H1 (cell line): ENCODE results near the gene GPR143. TPM values are rescaled to one million over a fixed set of nuclear protein-coding genes. Genes with fewer than 3 reads are reported as not detected.

Source experiments
- CTCF ChIA-PET: fragments of 300-600 bp; sonication (Branson Sonifier 250); formaldehyde crosslinking; loops from one replicate; lab custom pipeline; 2021; ENCODE audit not compliant: partially characterized antibody; lab: Charles Lee
- POLR2A ChIA-PET: fragments of 300-600 bp; sonication (Branson Sonifier 250); formaldehyde crosslinking; loops from one replicate; lab custom pipeline; 2021; ENCODE audit warnings: inconsistent platforms; ENCODE audit not compliant: partially characterized antibody; lab: Charles Lee
- DNase-seq, 2 experiments: peaks; one replicate each; pipeline versions ENCODE4 v3.0.0 to v3.0.0-alpha.2; 2010 to 2022; ENCODE audit warnings: low spot score in 2 of 2, low read depth in 1 of 2, mixed read lengths in 1 of 2
- FAIRE-seq: peaks from 2 replicates; lab custom pipeline; 2011; peaks lifted over from hg19 to GRCh38; lab: Jason Lieb, UNC
- H2AFZ ChIP-seq: 2 replicates; pipeline ENCODE4 v1.8.1; 2012; ENCODE audit warnings: low read length, inconsistent platforms
- H2AK5ac ChIP-seq: 2 replicates; pipeline ENCODE4 v1.6.1; 2013; ENCODE audit warnings: low read depth, low read length
- H2BK120ac ChIP-seq: replicated peaks from 2 replicates; pipeline ENCODE3; 2013; ENCODE audit warnings: low read depth, low read length, inconsistent platforms
- H2BK12ac ChIP-seq: 2 replicates; pipeline ENCODE4 v1.6.1; 2013; ENCODE audit warnings: low read depth, low read length
- H2BK15ac ChIP-seq: 2 replicates; pipeline ENCODE4 v1.6.1; 2013; ENCODE audit warnings: low read length
- H2BK20ac ChIP-seq: 2 replicates; pipeline ENCODE4 v1.6.1; 2013; ENCODE audit warnings: low read length
- H2BK5ac ChIP-seq: 2 replicates; pipeline ENCODE4 v1.6.1; 2013; ENCODE audit warnings: low read depth, low read length
- H3K14ac ChIP-seq: 2 replicates; pipeline ENCODE4 v1.6.1; 2013; ENCODE audit warnings: inconsistent platforms; ENCODE audit not compliant: insufficient read length
- H3K18ac ChIP-seq: 2 replicates; pipeline ENCODE4 v1.6.1; 2013; ENCODE audit warnings: low read length; ENCODE audit errors: extremely low read depth
- H3K23ac ChIP-seq: 2 replicates; pipeline ENCODE4 v1.6.1; 2013; ENCODE audit warnings: inconsistent platforms; ENCODE audit not compliant: insufficient read length
- H3K23me2 ChIP-seq: 2 replicates; pipeline ENCODE4 v1.6.1; 2013; ENCODE audit warnings: low read depth, low read length
- H3K27ac ChIP-seq: 2 replicates; pipeline ENCODE4 v1.6.1; 2011; ENCODE audit warnings: low read depth, low read length, inconsistent platforms
- H3K27me3 ChIP-seq, 4 experiments: replicated peaks in 1 of 4; 1 replicate in 1 of 4; 2 replicates in 3 of 4; pipeline versions ENCODE4 v1.6.1 to v1.8.1; 2011 to 2013; ENCODE audit warnings: low read length in 3 of 4, mild to moderate bottlenecking in 3 of 4, inconsistent platforms in 2 of 4, mixed read lengths in 2 of 4, moderate library complexity in 1 of 4; ENCODE audit not compliant: control insufficient read depth in 3 of 4, insufficient read depth in 3 of 4; ENCODE audit errors: extremely low read depth in 1 of 4
- H3K36me3 ChIP-seq, 4 experiments: 2 replicates each; pipeline versions ENCODE4 v1.6.1 to v1.8.1; 2011 to 2013; ENCODE audit warnings: mild to moderate bottlenecking in 4 of 4, low read length in 3 of 4, moderate library complexity in 2 of 4, control low read depth in 1 of 4, inconsistent platforms in 1 of 4; ENCODE audit not compliant: insufficient read depth in 4 of 4, control insufficient read depth in 2 of 4
- H3K4ac ChIP-seq: replicated peaks from 2 replicates; pipeline ENCODE3; 2013; ENCODE audit warnings: low read length, low read depth, mixed read lengths, inconsistent platforms; ENCODE audit not compliant: insufficient read length
- H3K4me1 ChIP-seq, 4 experiments: replicated peaks in 1 of 4; 1 replicate in 1 of 4; 2 replicates in 3 of 4; pipeline versions ENCODE4 v1.6.1 to v1.8.1; 2011 to 2013; ENCODE audit warnings: low read length in 3 of 4, inconsistent platforms in 2 of 4, mixed read lengths in 1 of 4; ENCODE audit not compliant: insufficient read depth in 4 of 4, control insufficient read depth in 3 of 4
- H3K4me2 ChIP-seq, 2 experiments: 2 replicates each; pipeline versions ENCODE4 v1.6.1 to v1.8.1; 2011 to 2013; ENCODE audit warnings: low read depth in 2 of 2, low read length in 2 of 2, control low read depth in 1 of 2, inconsistent platforms in 1 of 2, mild to moderate bottlenecking in 1 of 2; ENCODE audit not compliant: insufficient read depth in 1 of 2
- H3K4me3 ChIP-seq, 4 experiments: fragments of 200-600, 300-600 bp in 1 of 4; sonication (generic), shearing (Covaris generic), sonication (Bioruptor Twin) in 1 of 4; 2 replicates each; pipeline versions ENCODE4 v1.5.1 to v1.8.1; 2011 to 2016; ENCODE audit warnings: low read length in 4 of 4, low read depth in 3 of 4, control low read depth in 2 of 4, inconsistent platforms in 2 of 4, mild to moderate bottlenecking in 2 of 4, mixed read lengths in 1 of 4, moderate library complexity in 1 of 4; ENCODE audit not compliant: insufficient read depth in 2 of 4; ENCODE audit errors: extremely low read depth in 1 of 4
- H3K56ac ChIP-seq: replicated peaks from 2 replicates; pipeline ENCODE3; 2013; ENCODE audit warnings: low read depth, mild to moderate bottlenecking, mixed read lengths, low read length, inconsistent platforms; ENCODE audit not compliant: insufficient read length
- H3K79me1 ChIP-seq: 2 replicates; pipeline ENCODE4 v1.6.1; 2013; ENCODE audit warnings: low read depth, low read length, control low read depth
- H3K79me2 ChIP-seq, 2 experiments: 2 replicates each; pipeline versions ENCODE4 v1.6.1 to v1.8.1; 2012 to 2013; ENCODE audit warnings: low read length in 2 of 2, mild to moderate bottlenecking in 2 of 2, inconsistent platforms in 1 of 2; ENCODE audit not compliant: insufficient read depth in 2 of 2, control insufficient read depth in 1 of 2
- H3K9ac ChIP-seq, 4 experiments: replicated peaks in 1 of 4; 1 replicate in 1 of 4; 2 replicates in 3 of 4; pipeline versions ENCODE4 v1.6.1 to v1.8.1; 2011 to 2013; ENCODE audit warnings: low read depth in 3 of 4, low read length in 3 of 4, control low read depth in 2 of 4, mild to moderate bottlenecking in 2 of 4, moderate library complexity in 2 of 4, inconsistent platforms in 1 of 4; ENCODE audit errors: extremely low read depth in 1 of 4
- H3K9me3 ChIP-seq, 2 experiments: 2 replicates each; pipeline versions ENCODE4 v1.6.1 to v1.8.1; 2012 to 2013; ENCODE audit warnings: mild to moderate bottlenecking in 2 of 2, moderate library complexity in 2 of 2, control low read depth in 1 of 2, inconsistent platforms in 1 of 2, low read depth in 1 of 2, low read length in 1 of 2, mixed read lengths in 1 of 2; ENCODE audit not compliant: insufficient read depth in 2 of 2
- H4K20me1 ChIP-seq, 2 experiments: replicated peaks in 1 of 2; 2 replicates each; pipeline versions ENCODE3 to v1.8.1; 2011 to 2013; ENCODE audit warnings: inconsistent platforms in 2 of 2, low read length in 2 of 2, mild to moderate bottlenecking in 1 of 2; ENCODE audit not compliant: insufficient read depth in 2 of 2, control insufficient read depth in 1 of 2
- H4K5ac ChIP-seq: 2 replicates; pipeline ENCODE4 v1.6.1; 2013; ENCODE audit warnings: low read length, low read depth, mixed read lengths, inconsistent platforms; ENCODE audit not compliant: insufficient read length
- H4K8ac ChIP-seq: 2 replicates; pipeline ENCODE4 v1.8.0; 2013; ENCODE audit warnings: mild to moderate bottlenecking, moderate library complexity, low read length, inconsistent platforms; ENCODE audit not compliant: insufficient read depth; ENCODE audit errors: extremely low read depth
- H4K91ac ChIP-seq: replicated peaks from 2 replicates; pipeline ENCODE3; 2013; ENCODE audit warnings: low read length, mixed read lengths, inconsistent platforms; ENCODE audit not compliant: insufficient read length
- BCL11A ChIP-seq, 2 experiments: IDR thresholded peaks; one replicate each; pipeline ENCODE4 v1.6.1; 2011; ENCODE audit warnings: low read depth in 2 of 2, low read length in 2 of 2, mild to moderate bottlenecking in 2 of 2
- CEBPB ChIP-seq: IDR thresholded peaks from 2 replicates; pipeline ENCODE4 v1.6.1; 2012; ENCODE audit warnings: low read depth, low read length
- HDAC6 ChIP-seq: IDR thresholded peaks from one replicate; pipeline ENCODE4 v1.7.1; 2012; ENCODE audit warnings: low read depth, mild to moderate bottlenecking, inconsistent platforms, low read length, moderate library complexity
- KDM5A ChIP-seq: fragments of 200-600 bp; IDR thresholded peaks from 2 replicates; pipeline ENCODE4 v1.7.1; 2012; ENCODE audit warnings: mild to moderate bottlenecking, low read length, inconsistent platforms, mixed read lengths
- NANOG ChIP-seq: IDR thresholded peaks from 2 replicates; pipeline ENCODE4 v1.6.1; 2011; ENCODE audit warnings: low read length, low read depth, mild to moderate bottlenecking, inconsistent platforms; ENCODE audit not compliant: insufficient read depth, poor library complexity, severe bottlenecking
- POLR2A ChIP-seq, 2 experiments: IDR thresholded peaks; 1 replicate in 1 of 2; 2 replicates in 1 of 2; pipeline ENCODE4 v1.6.1; 2011; ENCODE audit warnings: low read depth in 2 of 2, low read length in 2 of 2, mild to moderate bottlenecking in 2 of 2; ENCODE audit errors: control extremely low read depth in 1 of 2
- SAP30 ChIP-seq: fragments of 300-600 bp; sonication (generic); IDR thresholded peaks from 2 replicates; pipeline ENCODE4 v1.7.1; 2012; ENCODE audit warnings: low read length, moderate library complexity, mild to moderate bottlenecking, inconsistent platforms; ENCODE audit not compliant: insufficient read depth, insufficient replicate concordance
- SIN3A ChIP-seq, 2 experiments: IDR thresholded peaks in 1 of 2; conservative IDR thresholded peaks in 1 of 2; 2 replicates each; pipeline ENCODE4 v1.6.1; 2011 to 2012; ENCODE audit warnings: low read length in 2 of 2, improper control_type of control experiment in 1 of 2, low read depth in 1 of 2, mild to moderate bottlenecking in 1 of 2
- SRF ChIP-seq: IDR thresholded peaks from 2 replicates; pipeline ENCODE4 v1.6.1; 2011; ENCODE audit warnings: mild to moderate bottlenecking, low read depth, low read length, moderate library complexity
- YY1 ChIP-seq: IDR thresholded peaks from 2 replicates; pipeline ENCODE4 v1.6.1; 2011; ENCODE audit warnings: low read depth, mild to moderate bottlenecking, low read length
- WGBS, 2 experiments: shearing (Covaris generic) in 1 of 2; methylation state at CpG; one replicate each; pipeline versions ENCODE4 v1.1.6 to v1.1.7; 2013 to 2015; ENCODE audit warnings: low lambda C conversion rate in 2 of 2, mixed read lengths in 2 of 2, inconsistent platforms in 1 of 2, low coverage in 1 of 2, missing lambda C conversion rate in 1 of 2; ENCODE audit not compliant: insufficient replicate concordance in 2 of 2, insufficient coverage in 1 of 2, insufficient read length in 1 of 2; ENCODE audit errors: extremely low coverage in 1 of 2, missing lambda C conversion rate in 1 of 2; 5-methylcytosine and 5-hydroxymethylcytosine counted together
- polyA plus RNA-seq, 7 experiments: library from polyadenylated mRNA; depleted of rRNA in 3 of 7; stranded (reverse) in 5 of 7; unstranded in 2 of 7; fragments of >200 nt in 5 of 7; fragments of 200-250 nt in 2 of 7; gene quantifications; 1 replicate in 5 of 7; 2 replicates in 1 of 7; 4 replicates in 1 of 7; pipeline versions ENCODE4 v1.2.1 to v1.2.3, GENCODE V29; 2011 to 2013; ENCODE audit warnings: missing spikeins in 2 of 7, mixed read lengths in 2 of 7
- total RNA-seq: library from RNA; stranded (reverse); fragmentation: NEBNext Ultra II Directional; extraction: Animal tissue kit (Norgen Biotek cat#: 25700); gene quantifications from 2 replicates; pipeline ENCODE4 v1.2.1, GENCODE V29; 2021
- TF ChIP-seq, protein P1 (sequence below), 3 experiments: IDR thresholded peaks; 1 replicate in 2 of 3; 2 replicates in 1 of 3; pipeline versions ENCODE4 v1.5.1 to v1.6.1; 2011; ENCODE audit warnings: low read length in 3 of 3, mild to moderate bottlenecking in 3 of 3, inconsistent platforms in 2 of 3, low read depth in 1 of 3, moderate library complexity in 1 of 3; ENCODE audit not compliant: insufficient read depth in 1 of 3; ENCODE audit errors: control extremely low read depth in 1 of 3

The GPR143 gene
- total and polyA plus RNA-seq, 2 of the 8 experiments (the other 6 are each of a cell fraction or from before 2014, with no cell fraction given) = 18.5 to 30.7 TPM

DNA sequence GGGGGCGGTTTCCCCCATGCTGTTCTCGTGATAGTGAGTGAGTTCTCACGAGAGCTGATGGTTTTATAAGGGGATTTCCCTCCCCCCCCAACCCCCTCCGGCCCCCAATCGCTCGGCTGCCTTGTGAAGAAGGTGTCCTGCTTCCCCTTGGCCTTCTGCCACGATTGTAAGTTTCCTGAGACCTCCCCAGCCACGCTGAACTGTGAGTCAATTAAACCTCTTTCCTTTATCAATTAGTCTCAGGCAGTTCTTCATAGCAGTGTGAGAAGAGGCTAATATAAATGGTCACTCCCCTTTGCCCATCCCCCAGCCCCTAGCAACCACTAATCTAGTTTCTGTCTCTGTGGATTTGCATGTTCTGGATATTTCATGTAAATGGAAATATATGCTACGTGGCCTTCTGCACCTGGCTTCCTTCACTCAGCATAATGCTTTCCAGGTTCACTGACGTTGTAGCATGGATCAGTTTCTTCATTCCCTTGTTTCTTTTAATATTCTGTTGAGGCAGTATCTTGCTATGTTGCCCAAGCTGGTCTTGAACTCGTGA lies 16.4 kb downstream of the GPR143 start:
- no peak overlapping the region for H3K18ac ChIP-seq
- no peak overlapping the region for H3K9ac ChIP-seq
- H3K36me3 ChIP-seq = no peaks in the 10 kb centered on the region; a peak in 1 of 8 replicates
- no peak overlapping the region for H3K23ac ChIP-seq
- H3K4me1 ChIP-seq = peaks cover 0 to 3% (median 0%) of the 10 kb centered on the region in 4 experiments; a peak in 3 of 7 replicates
- no peak overlapping the region for H2AFZ ChIP-seq
- ChIA-PET POLR2A (no interaction called here), CTCF (no interaction called here)
- no peak for FAIRE-seq
- no peak overlapping the region for H4K8ac ChIP-seq
- 85% methylated on average over 6 of the region's 11 CpGs; no CpG with 5 or more reads in 1 of the 2 experiments for WGBS, 2 experiments
- H3K4ac ChIP-seq = no peak overlapping the region
- no peak overlapping the region for H2AK5ac ChIP-seq
- H3K9me3 ChIP-seq = no peaks in the 10 kb centered on the region
- no peak overlapping the region for H2BK20ac ChIP-seq
- no peak overlapping the region for H2BK120ac ChIP-seq
- H3K56ac ChIP-seq = no peak overlapping the region
- no peaks in the 10 kb centered on the region for H4K20me1 ChIP-seq
- H3K27me3 ChIP-seq = no peaks in the 10 kb centered on the region
- H3K79me1 ChIP-seq = no peaks in the 10 kb centered on the region; the same call in 1 of the 2 replicates
- no peak overlapping the region for H4K91ac ChIP-seq
- H3K4me3 ChIP-seq = no peak overlapping the region
- no peak overlapping the region for H2BK15ac ChIP-seq
- H2BK5ac ChIP-seq = no peak overlapping the region
- no peak overlapping the region for H3K14ac ChIP-seq
- no peaks in the 10 kb centered on the region for H3K79me2 ChIP-seq
- no peak for DNase-seq
- H3K27ac ChIP-seq = no peak overlapping the region
- no peak overlapping the region for H4K5ac ChIP-seq
- no peak overlapping the region for H3K4me2 ChIP-seq
- no peak overlapping the region for H2BK12ac ChIP-seq
- H3K23me2 ChIP-seq = no peaks in the 10 kb centered on the region
- TF ChIP-seq SRF (no peak), CEBPB (no peak), YY1 (no peak), HDAC6 (no peak), POLR2A (IDR thresholded peaks at IDR 0.05; ENCODE audit: control extremely low read depth in 1 of 2, low read depth in 2 of 2, low read length in 2 of 2) (no peak), SIN3A (conservative IDR thresholded peaks at IDR 0.05 in 1 of 2, IDR thresholded peaks at IDR 0.05 in 1 of 2; ENCODE audit: low read depth in 1 of 2, low read length in 2 of 2) (no peak), KDM5A (no peak), SAP30 (no peak), NANOG (no peak), BCL11A (IDR thresholded peaks at IDR 0.05; ENCODE audit: low read depth in 2 of 2, low read length in 2 of 2) (no peak)
- TF ChIP-seq, protein P1, sequence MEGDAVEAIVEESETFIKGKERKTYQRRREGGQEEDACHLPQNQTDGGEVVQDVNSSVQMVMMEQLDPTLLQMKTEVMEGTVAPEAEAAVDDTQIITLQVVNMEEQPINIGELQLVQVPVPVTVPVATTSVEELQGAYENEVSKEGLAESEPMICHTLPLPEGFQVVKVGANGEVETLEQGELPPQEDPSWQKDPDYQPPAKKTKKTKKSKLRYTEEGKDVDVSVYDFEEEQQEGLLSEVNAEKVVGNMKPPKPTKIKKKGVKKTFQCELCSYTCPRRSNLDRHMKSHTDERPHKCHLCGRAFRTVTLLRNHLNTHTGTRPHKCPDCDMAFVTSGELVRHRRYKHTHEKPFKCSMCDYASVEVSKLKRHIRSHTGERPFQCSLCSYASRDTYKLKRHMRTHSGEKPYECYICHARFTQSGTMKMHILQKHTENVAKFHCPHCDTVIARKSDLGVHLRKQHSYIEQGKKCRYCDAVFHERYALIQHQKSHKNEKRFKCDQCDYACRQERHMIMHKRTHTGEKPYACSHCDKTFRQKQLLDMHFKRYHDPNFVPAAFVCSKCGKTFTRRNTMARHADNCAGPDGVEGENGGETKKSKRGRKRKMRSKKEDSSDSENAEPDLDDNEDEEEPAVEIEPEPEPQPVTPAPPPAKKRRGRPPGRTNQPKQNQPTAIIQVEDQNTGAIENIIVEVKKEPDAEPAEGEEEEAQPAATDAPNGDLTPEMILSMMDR (IDR thresholded peaks at IDR 0.05; ENCODE audit: control extremely low read depth in 1 of 3, insufficient read depth in 1 of 3, low read depth in 1 of 3, low read length in 3 of 3) = no peak
